Neuron (in vitro differentiated cells): Measurements from ENCODE around the gene ZNF598.
"Not testable (repeated sequence)": the region's sequence is repeated elsewhere in the genome, so short reads cannot be mapped to it uniquely, and the experiment has no call there.

Experiments used
- H2AFZ ChIP-seq: one replicate; pipeline ENCODE4 v1.6.1; 2013; ENCODE audit warnings: low read depth, mild to moderate bottlenecking, inconsistent platforms, low read length, moderate library complexity
- H3K27me3 ChIP-seq: one replicate; pipeline ENCODE4 v1.6.1; 2013; ENCODE audit warnings: low read length; ENCODE audit not compliant: insufficient read depth
- H3K36me3 ChIP-seq: one replicate; pipeline ENCODE4 v1.6.1; 2013; ENCODE audit warnings: low read length; ENCODE audit not compliant: insufficient read depth
- H3K4me1 ChIP-seq: one replicate; pipeline ENCODE4 v1.6.1; 2013; ENCODE audit warnings: low read length; ENCODE audit not compliant: insufficient read depth
- H3K4me3 ChIP-seq: 2 replicates; pipeline ENCODE4 v1.5.1; 2013; ENCODE audit warnings: mild to moderate bottlenecking, low read length, moderate library complexity
- H3K9me3 ChIP-seq: one replicate; pipeline ENCODE4 v1.6.1; 2013; ENCODE audit warnings: low read length

Gene ZNF598

DNA sequence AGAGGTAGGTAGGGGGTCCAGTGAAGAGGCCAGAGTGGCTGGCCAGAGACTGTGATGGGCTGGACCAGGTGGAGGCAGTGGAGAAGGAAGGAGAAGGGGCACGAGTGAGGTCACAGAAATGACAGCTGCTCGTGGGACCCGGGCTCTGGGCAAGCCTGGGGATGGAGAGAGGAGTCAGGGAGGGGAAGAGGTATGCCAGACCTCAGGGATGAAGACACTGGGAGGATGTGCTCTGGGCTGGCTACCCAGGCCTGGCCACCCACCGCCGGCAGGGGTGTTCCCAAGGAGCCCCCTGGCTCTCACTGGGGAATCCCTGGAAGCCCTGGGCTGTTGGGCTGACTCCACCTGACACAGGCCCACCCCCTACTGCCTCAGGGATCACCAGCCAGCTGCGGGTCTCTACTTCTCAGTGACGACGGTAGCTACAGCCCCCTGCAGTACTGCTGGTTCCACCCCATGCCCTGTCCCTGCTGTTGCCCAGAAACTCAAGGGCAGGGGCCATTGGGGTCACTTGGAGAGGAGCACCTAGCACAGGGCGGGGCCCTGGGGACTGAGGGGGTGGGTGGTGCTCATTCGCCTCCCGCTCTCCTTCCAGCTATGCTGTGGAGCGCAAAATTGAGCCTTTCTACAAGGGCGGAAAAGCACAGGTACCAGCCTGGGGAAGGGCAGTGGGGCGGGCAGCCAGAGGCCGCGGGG lies 36.0 kb downstream of the ZNF598 start:
- Histone ChIP-seq H3K4me1 (peaks cover 10% of the 10 kb centered on the region), H3K27me3 (no peaks in the 10 kb centered on the region), H2AFZ (no peak overlapping the region), H3K4me3 (no peak overlapping the region), H3K36me3 (peaks cover 38% of the 10 kb centered on the region), H3K9me3 (no peaks in the 10 kb centered on the region)

DNA sequence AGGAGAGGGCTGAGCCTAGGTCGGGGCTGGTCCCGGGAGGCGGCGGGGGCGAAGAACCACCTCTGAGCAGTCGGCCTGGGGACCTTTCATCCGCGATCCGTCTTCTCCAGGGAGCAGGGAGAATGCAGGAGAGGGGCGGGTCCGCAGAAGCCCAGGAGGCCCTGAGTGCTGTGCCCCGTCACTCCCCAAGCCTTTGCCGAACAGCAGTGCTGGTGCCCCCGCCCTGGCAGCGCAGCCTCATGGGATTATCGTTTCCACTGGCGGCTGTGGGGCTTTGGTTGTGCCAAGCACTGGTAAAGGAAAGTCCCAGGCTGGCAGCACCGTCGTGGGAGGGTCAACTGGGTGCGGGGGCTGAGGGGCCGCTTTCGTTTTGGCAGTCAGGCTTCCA lies 37.1 kb downstream of the ZNF598 start:
- Histone ChIP-seq H2AFZ (peak overlapping the region; percentile 63), H3K9me3 (no peaks in the 10 kb centered on the region), H3K36me3 (peaks cover 27% of the 10 kb centered on the region), H3K4me1 (peaks cover 10% of the 10 kb centered on the region), H3K4me3 (peak overlapping the region; percentile 63), H3K27me3 (no peaks in the 10 kb centered on the region)

DNA sequence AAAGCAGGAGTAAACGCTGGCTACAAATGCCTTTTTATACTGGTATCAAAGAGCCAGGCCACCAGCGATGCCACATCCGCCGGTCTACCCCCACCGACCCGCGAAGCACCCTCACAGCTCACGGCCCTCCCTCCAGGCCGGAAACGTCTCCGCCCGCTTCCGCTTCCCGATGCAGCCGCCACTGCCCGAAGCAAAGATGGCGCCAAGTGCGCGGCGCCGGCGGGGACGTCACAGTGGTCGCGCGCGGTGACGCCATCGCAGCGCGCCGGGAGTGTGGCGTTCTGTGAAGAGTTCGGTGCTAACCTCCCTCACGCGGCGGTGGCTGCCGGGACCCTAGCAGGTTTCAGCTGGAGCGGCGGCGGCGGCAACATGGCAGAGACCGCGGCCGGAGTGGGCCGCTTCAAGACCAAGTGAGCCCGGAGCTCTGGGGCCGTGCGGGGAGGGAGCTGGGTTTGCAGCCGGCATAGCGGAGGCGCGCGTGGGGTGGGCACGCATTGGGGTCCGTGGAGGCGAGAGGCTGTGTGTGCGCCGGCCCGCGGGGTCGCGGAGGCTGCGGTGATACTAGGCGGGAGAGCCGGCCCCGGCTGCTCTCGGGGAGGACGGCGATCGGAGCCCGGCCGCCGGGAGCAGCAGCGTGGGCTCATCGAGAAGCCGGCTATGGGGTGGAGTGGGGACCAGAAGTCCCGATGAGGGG lies 37.7 kb downstream of the ZNF598 start, which contains the start of gene TBL3:
TBL3 (plus strand) TSS at position 258 of the 694 bp plus-strand sequence; CDS start at position 370, 112 bp downstream.
- H3K9me3 ChIP-seq = no peaks in the 10 kb centered on the region
- H3K27me3 ChIP-seq = no peaks in the 10 kb centered on the region
- peak within 1 kb of the TSS; percentile 63 for H2AFZ ChIP-seq

DNA sequence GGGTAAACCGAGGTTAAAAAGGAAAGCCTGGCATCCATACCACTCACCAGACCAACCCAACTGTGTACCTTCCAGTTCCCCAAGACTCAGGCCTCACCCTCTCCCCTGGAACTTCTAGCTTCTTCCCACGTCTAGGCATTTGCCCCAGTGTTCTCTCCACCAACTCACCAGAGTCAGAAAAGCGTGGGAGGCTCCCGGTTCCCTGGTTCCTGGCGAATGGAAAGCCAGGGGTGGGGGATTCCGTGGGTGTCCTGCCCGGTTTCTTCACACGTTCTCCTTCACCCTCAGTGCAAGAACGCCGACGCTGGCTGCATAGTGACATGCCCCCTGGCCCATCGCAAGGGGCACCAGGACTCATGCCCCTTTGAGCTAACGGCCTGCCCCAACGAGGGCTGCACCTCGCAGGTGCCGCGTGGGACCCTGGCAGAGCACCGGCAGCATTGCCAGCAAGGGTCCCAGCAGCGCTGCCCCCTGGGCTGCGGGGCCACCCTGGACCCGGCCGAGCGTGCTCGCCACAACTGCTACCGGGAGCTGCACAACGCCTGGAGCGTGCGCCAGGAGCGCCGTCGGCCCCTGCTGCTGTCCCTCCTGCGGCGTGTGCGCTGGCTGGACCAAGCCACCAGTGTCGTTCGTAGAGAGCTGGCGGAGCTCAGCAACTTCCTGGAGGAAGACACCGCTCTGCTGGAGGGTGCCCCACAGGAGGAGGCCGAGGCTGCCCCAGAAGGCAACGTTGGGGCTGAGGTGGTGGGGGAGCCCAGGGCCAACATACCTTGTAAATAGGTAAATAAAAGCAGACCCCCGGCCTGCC lies 41.3 kb downstream of the ZNF598 start:
- no peak overlapping the region for H3K4me3 ChIP-seq
- H3K9me3 ChIP-seq = no peaks in the 10 kb centered on the region
- H2AFZ ChIP-seq = no peak overlapping the region
- peaks cover 25% of the 10 kb centered on the region for H3K4me1 ChIP-seq
- peaks cover 8% of the 10 kb centered on the region for H3K36me3 ChIP-seq
- no peaks in the 10 kb centered on the region for H3K27me3 ChIP-seq

More for the DNA sequence above, 37.7 kb downstream of the ZNF598 start, which contains the start of gene TBL3:
- peak within 1 kb of the TSS; percentile 63 for H3K4me3 ChIP-seq
- peaks cover 10% of the 10 kb centered on the region for H3K4me1 ChIP-seq
- H3K36me3 ChIP-seq = peaks cover 22% of the 10 kb centered on the region

DNA sequence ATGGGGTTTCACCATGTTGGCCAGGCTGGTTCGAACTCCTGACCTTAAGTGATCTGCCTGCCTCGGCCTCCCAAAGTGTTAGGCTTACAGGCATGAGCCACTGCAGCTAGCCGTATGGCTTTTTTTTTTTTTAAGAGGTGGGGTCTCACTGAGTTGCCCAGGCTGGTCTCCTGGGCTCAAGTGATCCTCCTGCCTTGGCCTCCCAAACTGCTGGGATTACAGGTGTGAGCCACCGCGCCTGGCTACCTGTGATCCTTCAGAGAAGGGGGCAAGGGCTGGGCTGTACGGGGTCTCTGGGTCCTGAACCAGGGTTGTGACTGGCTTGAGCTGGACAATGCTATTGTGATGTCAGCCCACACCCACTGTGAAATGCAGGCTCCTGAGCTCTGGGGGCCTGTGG lies 43.2 kb downstream of the ZNF598 start, which contains the start of gene RNF151:
RNF151 (plus strand) TSS at position 397 of the 400 bp plus-strand sequence. CDS start 26 bp downstream, outside the sequence.
- H3K9me3 ChIP-seq = no peaks in the 10 kb centered on the region
- peaks cover 24% of the 10 kb centered on the region for H3K36me3 ChIP-seq
- H2AFZ ChIP-seq = no peak within 1 kb of the TSS
- peak within 1 kb of the TSS; percentile 95 for H3K4me3 ChIP-seq
- H3K27me3 ChIP-seq = no peaks in the 10 kb centered on the region
- H3K4me1 ChIP-seq = peaks cover 25% of the 10 kb centered on the region

DNA sequence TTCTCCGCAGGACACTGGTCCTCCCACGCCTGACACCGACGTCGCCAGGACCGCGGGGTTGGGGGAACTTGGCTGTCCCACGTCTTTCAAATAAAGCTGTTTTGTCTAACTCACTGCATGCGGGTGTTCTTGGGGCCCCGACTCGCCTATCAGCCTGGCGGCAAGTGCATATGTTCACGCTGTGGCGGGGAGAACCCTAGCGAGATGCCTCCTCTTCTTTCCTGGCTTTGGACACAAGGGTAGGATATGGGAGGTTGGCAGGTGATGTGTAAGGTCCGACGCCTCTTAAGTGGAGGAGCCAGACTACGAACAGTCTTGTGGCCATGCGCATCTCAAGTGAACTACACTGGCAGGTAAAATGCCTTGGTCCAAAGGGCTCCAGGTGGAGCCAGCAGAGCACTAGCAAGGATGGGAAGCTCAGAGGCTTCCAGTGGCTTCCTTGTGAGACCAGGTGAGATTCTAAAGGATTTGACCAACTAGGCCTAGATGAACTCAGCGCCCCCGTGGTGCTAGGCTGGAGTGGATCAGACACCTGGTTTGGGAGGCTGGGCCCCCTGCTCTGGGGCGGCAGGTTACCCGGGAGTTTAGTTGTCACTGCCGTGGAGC lies 44.1 kb downstream of the ZNF598 start:
- no peaks in the 10 kb centered on the region for H3K9me3 ChIP-seq
- H2AFZ ChIP-seq = no peak overlapping the region
- H3K4me1 ChIP-seq = peaks cover 26% of the 10 kb centered on the region

DNA sequence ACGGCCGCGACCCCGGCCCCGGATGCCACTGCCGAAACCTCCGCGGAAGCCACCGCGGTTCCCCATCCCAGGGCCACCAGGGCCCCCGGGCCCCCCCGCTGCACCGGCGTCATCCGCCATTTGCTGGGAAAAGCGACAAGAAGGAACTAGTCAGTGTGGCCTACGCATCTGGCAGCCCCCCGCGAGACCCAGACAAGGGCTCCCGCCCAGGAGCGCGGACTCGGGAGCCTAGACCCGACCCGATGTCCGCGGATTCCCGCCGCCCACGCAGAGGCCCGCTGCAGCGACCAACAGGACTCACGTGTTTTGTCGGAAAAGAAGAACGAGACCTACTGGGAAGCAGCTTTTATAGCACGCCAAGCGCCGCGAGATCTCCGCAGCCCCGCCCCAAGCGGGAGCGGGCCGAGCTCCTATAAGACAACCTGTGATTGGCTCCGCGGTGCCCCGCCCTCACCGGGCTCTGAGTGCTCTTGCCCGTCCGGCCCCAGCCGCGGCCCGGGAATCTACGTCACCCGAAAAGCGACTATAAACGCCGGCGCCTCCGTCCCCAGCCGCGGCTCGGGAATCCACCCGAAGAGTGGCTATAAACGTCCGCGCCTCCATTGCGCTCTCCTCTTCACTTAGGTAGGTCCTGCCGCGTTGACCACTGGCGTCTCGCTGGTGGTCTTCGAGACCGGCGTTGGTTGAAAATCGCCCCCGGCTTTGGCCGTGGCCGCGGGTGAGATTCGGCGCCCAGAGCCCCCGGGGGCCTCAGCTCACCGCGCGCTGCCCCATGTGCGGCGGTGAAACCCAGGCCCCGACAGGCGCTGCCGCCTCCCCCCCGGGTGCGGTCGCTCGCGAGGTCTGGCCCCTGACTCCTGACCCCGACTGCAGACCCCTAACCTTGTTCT lies 44.9 kb downstream of the ZNF598 start, which contains the start of gene RPS2:
RPS2 (minus strand) TSS at position 321 of the 890 bp plus-strand sequence; CDS start at position 120, 201 bp downstream.
- no peak within 1 kb of the TSS for H2AFZ ChIP-seq
- H3K4me1 ChIP-seq = peaks cover 31% of the 10 kb centered on the region
- peaks cover 29% of the 10 kb centered on the region for H3K36me3 ChIP-seq
- H3K27me3 ChIP-seq = no peaks in the 10 kb centered on the region
- H3K4me3 ChIP-seq = peak within 1 kb of the TSS; percentile 95
- no peaks in the 10 kb centered on the region for H3K9me3 ChIP-seq

More for the DNA sequence above, 44.1 kb downstream of the ZNF598 start:
- Histone ChIP-seq H3K4me3 (peak overlapping the region; percentile 95), H3K36me3 (peaks cover 29% of the 10 kb centered on the region), H3K27me3 (no peaks in the 10 kb centered on the region)

DNA sequence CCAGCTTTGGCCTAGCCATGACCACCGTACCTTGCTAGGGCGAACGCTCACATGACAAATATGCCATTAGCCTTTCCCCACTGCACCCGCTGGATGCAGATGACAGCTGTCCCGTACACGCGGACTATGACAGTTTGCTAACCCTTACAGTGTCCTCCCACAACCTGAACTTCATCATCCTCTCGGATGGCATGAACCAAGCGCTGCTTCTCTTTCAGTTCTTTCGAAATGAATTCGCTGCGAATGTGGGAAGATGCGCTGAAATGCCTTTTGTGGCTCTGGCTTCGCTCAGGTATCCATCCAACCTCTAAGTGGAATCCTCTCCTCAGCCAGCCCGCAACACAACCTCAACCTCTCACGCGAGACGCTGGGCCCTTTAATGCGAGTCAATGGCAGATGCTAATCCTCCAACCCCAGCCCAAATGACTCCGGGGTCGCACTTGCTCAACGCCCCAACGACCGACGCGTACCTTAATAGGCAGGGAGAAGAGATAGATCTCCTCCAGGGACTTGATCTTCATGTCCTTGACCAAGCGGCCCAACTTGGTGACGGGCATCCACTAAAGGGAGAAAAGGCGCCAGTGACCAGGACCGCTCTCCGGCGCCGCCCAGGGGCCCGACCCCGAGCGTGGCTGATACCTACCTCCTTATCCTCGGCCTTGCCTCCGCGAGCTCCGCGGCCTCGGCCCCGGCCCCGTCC lies 45.7 kb downstream of the ZNF598 start:
- Histone ChIP-seq H3K36me3 (peaks cover 29% of the 10 kb centered on the region), H3K9me3 (no peaks in the 10 kb centered on the region), H3K27me3 (no peaks in the 10 kb centered on the region), H3K4me3 (peak overlapping the region; percentile 95), H2AFZ (no peak overlapping the region), H3K4me1 (peaks cover 31% of the 10 kb centered on the region)

- Histone ChIP-seq H3K36me3 (peaks cover 29% of the 10 kb centered on the region), H3K4me3 (peak overlapping the region; percentile 95), H3K4me1 (peaks cover 31% of the 10 kb centered on the region)
- not testable (repeated sequence) for H2AFZ ChIP-seq, H3K27me3 ChIP-seq, H3K9me3 ChIP-seq
Measured at GRCh38 chr16:1962161-1963153, 47.2 kb downstream of the ZNF598 start.

- Histone ChIP-seq H3K4me3 (no peak overlapping the region), H3K4me1 (peaks cover 31% of the 10 kb centered on the region), H2AFZ (no peak overlapping the region), H3K36me3 (peaks cover 29% of the 10 kb centered on the region), H3K27me3 (no peaks in the 10 kb centered on the region), H3K9me3 (no peaks in the 10 kb centered on the region)
Measured at GRCh38 chr16:1961651-1962067, 48.0 kb downstream of the ZNF598 start.
